ENCODE measurements around the gene FBRSL1. TPM values are rescaled to one million over a fixed set of nuclear protein-coding genes. Genes with fewer than 3 reads are reported as not detected.

FBRSL1 gene
- total RNA-seq, 2 donors from 2014 or later: 20.2 to 22.5 TPM

DNA sequence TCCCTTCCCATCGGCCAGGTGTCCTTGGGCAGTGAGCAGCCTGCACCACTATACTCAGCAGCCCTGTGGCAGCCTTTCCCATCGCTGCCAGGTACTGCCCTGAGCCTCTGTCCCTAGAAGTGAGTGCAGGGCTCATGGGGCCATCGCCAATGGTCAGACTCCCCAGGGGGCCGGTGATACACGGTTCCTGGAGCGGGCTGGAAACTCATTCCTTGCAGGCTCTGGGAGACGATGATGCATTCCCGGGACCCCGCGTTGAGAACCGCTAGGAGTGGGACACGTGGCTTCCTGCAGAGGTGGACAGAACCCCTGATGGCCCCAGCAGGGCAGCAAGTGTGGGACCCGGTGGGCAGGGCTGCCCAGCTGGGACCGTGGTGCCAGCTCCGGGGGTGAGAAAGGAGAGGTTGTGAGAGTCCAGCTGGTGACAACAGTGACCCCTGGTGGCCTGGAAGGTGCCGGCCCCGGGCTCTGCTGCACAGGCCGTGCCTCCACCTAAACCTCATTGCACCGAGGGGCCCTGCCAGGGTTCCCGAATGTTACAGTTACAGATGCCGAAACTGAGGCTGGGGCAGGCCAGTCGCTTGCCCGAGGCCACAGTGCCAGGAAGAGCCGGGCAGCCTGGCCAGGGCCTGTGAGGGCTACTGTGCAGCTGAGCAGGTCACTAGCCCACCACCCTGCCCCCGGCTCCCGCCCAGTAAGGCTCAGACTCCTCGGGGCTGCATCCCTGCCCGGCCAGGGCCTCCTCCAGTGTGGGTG lies 33.8 kb downstream of the FBRSL1 start:
- ATAC-seq (ENCODE audit: insufficient number of reproducible peaks, low FRiP score, low read depth): no peak
- Histone ChIP-seq H3K4me1 (ENCODE audit: control insufficient read depth in 1 of 2, low read depth in 2 of 2) (no peaks in the 10 kb centered on the region), H3K27me3 (replicated peaks; ENCODE audit: insufficient read depth) (no peaks in the 10 kb centered on the region), H3K9me3 (no peaks in the 10 kb centered on the region), H3K36me3 (no peaks in the 10 kb centered on the region), H3K27ac (no peak overlapping the region), H3K4me3 (no peak overlapping the region)
- no peak for DNase-seq (ENCODE audit: low spot score)
- TF ChIP-seq, protein P1, sequence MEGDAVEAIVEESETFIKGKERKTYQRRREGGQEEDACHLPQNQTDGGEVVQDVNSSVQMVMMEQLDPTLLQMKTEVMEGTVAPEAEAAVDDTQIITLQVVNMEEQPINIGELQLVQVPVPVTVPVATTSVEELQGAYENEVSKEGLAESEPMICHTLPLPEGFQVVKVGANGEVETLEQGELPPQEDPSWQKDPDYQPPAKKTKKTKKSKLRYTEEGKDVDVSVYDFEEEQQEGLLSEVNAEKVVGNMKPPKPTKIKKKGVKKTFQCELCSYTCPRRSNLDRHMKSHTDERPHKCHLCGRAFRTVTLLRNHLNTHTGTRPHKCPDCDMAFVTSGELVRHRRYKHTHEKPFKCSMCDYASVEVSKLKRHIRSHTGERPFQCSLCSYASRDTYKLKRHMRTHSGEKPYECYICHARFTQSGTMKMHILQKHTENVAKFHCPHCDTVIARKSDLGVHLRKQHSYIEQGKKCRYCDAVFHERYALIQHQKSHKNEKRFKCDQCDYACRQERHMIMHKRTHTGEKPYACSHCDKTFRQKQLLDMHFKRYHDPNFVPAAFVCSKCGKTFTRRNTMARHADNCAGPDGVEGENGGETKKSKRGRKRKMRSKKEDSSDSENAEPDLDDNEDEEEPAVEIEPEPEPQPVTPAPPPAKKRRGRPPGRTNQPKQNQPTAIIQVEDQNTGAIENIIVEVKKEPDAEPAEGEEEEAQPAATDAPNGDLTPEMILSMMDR (IDR thresholded peaks at IDR 0.05): peak; percentile 71

DNA sequence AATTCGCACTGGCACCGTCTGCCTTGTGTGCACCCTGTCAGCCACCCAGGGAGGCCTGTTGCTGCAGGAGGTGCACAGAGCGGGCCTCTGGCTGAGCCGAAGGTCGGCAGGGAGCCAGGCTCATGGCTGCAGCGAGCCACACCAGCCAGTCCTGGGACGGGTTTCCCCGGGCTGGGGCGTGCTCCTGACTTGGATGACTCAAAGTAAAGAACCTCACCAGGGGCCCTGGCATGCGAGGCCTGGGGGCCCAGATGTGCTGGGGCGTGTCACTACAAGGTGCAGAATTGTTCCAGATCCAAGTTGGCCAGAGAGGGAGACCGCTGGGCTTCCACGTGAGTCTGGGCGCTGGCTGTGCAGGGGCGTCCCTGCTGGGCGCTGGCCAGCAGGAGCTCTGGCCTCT lies 34.5 kb downstream of the FBRSL1 start:
- DNase-seq (ENCODE audit: low spot score) (no peak), ATAC-seq (ENCODE audit: insufficient number of reproducible peaks, low FRiP score, low read depth) (no peak)
- no peak overlapping the region for H3K4me3 ChIP-seq
- H3K27ac ChIP-seq: no peak overlapping the region
- no peaks in the 10 kb centered on the region for H3K27me3 ChIP-seq (replicated peaks; ENCODE audit: insufficient read depth)
- H3K9me3 ChIP-seq: no peaks in the 10 kb centered on the region
- TF ChIP-seq, protein P1 (IDR thresholded peaks at IDR 0.05): no peak
- H3K36me3 ChIP-seq: no peaks in the 10 kb centered on the region
- no peaks in the 10 kb centered on the region for H3K4me1 ChIP-seq (ENCODE audit: control insufficient read depth in 1 of 2, low read depth in 2 of 2)

DNA sequence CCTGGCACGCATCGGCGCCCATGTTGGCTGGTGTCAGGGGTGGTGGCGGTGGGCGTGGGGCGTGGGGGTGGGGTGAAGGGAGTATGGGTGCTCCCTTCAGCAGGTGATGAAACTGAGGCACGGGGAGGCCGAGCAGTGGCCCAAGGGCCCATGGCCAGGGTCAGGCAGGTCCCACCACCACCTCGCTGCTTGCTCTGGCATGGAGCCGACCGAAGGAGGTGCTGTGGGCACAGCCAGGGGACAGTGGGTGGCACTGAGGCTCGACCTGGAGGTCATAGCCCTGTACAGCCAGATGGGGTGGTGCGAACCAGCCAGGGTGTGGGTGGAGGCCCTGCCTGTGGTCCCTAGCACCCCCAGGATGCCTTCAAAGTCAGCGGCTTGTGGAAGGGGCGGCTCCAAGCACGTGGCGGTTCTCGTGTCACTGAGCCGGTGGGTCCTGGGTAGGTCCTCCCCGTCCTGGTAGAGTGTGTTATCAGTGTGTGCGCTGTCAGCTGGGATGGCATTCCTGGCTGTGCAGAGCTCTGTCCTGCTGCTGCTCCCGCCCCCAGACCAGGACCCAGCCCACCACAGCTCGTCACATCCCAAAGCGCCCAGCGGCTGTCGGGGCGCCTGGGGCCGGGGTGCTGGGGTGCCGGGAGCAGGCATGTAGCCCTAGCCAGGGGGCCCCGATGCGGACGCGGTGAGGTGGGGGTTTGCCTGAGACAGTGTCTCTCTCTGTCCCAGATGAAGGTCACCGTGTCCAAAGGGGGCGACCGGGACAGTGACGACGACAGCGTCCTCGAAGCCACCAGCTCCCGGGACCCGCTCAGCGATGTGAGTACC lies 35.3 kb downstream of the FBRSL1 start:
- Histone ChIP-seq H3K27ac (no peak overlapping the region), H3K4me1 (ENCODE audit: control insufficient read depth in 1 of 2, low read depth in 2 of 2) (no peaks in the 10 kb centered on the region)

DNA sequence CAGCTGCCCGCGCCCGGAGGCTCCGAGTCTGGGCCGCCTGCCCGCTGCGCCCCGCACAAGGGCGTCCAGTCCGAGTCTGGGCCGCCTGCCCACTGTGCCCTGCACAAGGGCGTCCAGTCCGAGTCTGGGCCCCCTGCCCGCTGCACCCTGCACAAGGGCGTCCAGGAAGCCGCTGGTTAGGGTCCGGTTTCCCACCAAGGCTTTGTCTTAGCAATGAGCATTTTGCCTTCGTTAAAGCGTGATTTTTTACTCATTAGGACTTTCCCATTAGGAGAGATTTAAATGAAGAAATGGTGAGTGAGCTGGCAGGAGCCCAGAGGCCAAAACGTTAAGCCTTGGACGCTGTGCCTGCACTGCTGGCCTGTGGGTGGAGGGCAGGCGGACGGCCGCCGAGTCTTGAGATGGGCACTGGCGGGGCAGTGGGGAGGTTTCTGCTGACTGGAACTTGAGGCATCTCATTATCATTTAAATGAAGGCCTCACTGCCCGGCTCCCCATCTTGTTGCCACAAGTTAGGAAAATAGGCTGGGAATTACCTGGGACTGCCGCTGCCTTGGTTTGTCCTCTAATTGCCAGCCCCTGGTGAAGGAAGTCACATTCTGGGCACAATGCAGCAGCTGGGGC lies 36.0 kb downstream of the FBRSL1 start:
- no peak for ATAC-seq (ENCODE audit: insufficient number of reproducible peaks, low FRiP score, low read depth)
- DNase-seq (ENCODE audit: low spot score): no peak
- no peak overlapping the region for H3K4me3 ChIP-seq
- TF ChIP-seq, protein P1 (IDR thresholded peaks at IDR 0.05): no peak
- no peaks in the 10 kb centered on the region for H3K27me3 ChIP-seq (replicated peaks; ENCODE audit: insufficient read depth)
- no peaks in the 10 kb centered on the region for H3K36me3 ChIP-seq
- H3K27ac ChIP-seq: no peak overlapping the region
- no peaks in the 10 kb centered on the region for H3K4me1 ChIP-seq (ENCODE audit: control insufficient read depth in 1 of 2, low read depth in 2 of 2)
- no peaks in the 10 kb centered on the region for H3K9me3 ChIP-seq

More for the DNA sequence above, 35.3 kb downstream of the FBRSL1 start:
- ATAC-seq (ENCODE audit: insufficient number of reproducible peaks, low FRiP score, low read depth): no peak
- Histone ChIP-seq H3K27me3 (replicated peaks; ENCODE audit: insufficient read depth) (no peaks in the 10 kb centered on the region), H3K9me3 (no peaks in the 10 kb centered on the region), H3K4me3 (no peak overlapping the region), H3K36me3 (no peaks in the 10 kb centered on the region)
- DNase-seq (ENCODE audit: low spot score): no peak
- TF ChIP-seq, protein P1 (IDR thresholded peaks at IDR 0.05): no peak
